Transverse colon (tissue), 3 donors: ENCODE measurements around the gene CBX6.

ENCODE experiments used
- EP300 ChIP-seq: sonication (generic); formaldehyde crosslinking; IDR thresholded peaks from one replicate; pipeline ENCODE4 v1.6.1; 2017; ENCODE audit warnings: antibody characterized with exemption, low read depth
- POLR2A ChIP-seq: fragments of 450-650 bp; IDR thresholded peaks from one replicate; pipeline ENCODE4 v1.6.1; 2016; ENCODE audit warnings: antibody characterized with exemption, mild to moderate bottlenecking, moderate library complexity
- TF ChIP-seq, protein P1 (sequence below), 5 experiments: fragments of 200-600 bp in 3 of 5; fragments of 450-650 bp in 2 of 5; sonication (generic) in 3 of 5; IDR thresholded peaks; 1 replicate in 2 of 5; 2 replicates in 3 of 5; pipeline ENCODE4 v1.5.1; 2016 to 2017; ENCODE audit warnings: antibody characterized with exemption in 5 of 5, inconsistent platforms in 3 of 5, mild to moderate bottlenecking in 2 of 5, moderate library complexity in 1 of 5

DNA sequence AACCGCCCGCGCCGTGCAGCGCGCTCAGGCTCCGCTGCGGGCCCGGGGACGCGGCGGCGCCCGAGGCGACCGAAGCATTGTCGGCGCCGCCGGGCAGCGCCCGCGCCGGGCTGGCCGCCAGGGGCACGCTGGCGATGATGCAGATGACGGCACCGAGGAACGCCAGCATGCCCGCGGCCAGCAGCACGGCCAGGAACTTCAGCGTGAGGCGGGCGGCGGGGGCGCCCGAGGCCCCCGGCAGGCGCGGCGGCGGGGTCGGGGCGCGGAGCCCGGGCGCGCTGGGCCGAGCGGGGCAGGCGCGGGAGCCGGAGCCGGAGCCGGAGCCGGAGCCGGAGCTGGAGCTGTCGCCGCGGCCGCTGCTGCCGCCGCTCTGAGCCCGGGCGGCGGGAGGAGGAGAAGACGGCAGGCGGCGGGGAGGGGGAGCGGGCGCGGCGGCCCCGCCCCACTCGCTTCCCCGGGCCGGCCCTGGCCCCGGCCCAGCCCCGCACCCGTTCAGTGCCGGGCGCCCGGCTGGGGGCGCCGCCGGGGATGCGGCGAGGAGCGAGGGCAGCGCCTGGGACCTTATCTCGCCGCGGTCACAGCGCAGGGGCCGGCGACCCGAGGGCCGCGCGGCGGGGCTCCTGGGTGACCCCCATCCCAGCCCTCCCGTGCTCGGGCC lies 28.2 kb downstream of the CBX6 start, which contains the start of gene NPTXR:
- TF ChIP-seq POLR2A (no peak), EP300 (no peak)
- TF ChIP-seq, protein P1, sequence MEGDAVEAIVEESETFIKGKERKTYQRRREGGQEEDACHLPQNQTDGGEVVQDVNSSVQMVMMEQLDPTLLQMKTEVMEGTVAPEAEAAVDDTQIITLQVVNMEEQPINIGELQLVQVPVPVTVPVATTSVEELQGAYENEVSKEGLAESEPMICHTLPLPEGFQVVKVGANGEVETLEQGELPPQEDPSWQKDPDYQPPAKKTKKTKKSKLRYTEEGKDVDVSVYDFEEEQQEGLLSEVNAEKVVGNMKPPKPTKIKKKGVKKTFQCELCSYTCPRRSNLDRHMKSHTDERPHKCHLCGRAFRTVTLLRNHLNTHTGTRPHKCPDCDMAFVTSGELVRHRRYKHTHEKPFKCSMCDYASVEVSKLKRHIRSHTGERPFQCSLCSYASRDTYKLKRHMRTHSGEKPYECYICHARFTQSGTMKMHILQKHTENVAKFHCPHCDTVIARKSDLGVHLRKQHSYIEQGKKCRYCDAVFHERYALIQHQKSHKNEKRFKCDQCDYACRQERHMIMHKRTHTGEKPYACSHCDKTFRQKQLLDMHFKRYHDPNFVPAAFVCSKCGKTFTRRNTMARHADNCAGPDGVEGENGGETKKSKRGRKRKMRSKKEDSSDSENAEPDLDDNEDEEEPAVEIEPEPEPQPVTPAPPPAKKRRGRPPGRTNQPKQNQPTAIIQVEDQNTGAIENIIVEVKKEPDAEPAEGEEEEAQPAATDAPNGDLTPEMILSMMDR (IDR thresholded peaks at IDR 0.05) = no peak
